Astrocyte (in vitro differentiated cells and primary cell): ENCODE results near the gene CACNA1A.
"Not testable (repeated sequence)": the region's sequence is repeated elsewhere in the genome, so short reads cannot be mapped to it uniquely, and the experiment has no call there.

ENCODE experiments used
- CTCF ChIP-seq: IDR thresholded peaks from 2 replicates; pipeline ENCODE4 v1.5.1; 2011; ENCODE audit warnings: low read depth, mild to moderate bottlenecking, inconsistent platforms, low read length, moderate library complexity; ENCODE audit not compliant: insufficient read depth
- EZH2 ChIP-seq: IDR thresholded peaks from 2 replicates; pipeline ENCODE4 v1.6.1; 2012; ENCODE audit warnings: mild to moderate bottlenecking, low read length, inconsistent platforms; ENCODE audit not compliant: insufficient read depth

- TF ChIP-seq CTCF, EZH2: not testable (repeated sequence)
Measured at GRCh38 chr19:13529721-13530120, 23.4 kb upstream of the CACNA1A start.
